Endothelial cell of umbilical vein (primary cell): ENCODE measurements around the gene SSR1. TPM values are rescaled to one million over a fixed set of nuclear protein-coding genes. Genes with fewer than 3 reads are reported as not detected.
A peak's percentile ranks its signal among the peaks of the same experiment; 100 is the strongest.

Experiments used
- BruUV-seq: library from RNA; stranded (reverse); fragments of 400-500 nt; replicated peaks from 2 replicates; lab custom pipeline; 2021; lab: Mats Ljungman, UMichigan
- CTCF ChIA-PET: fragments of 300-600, 350-600 bp; sonication (Branson Sonifier 250); formaldehyde crosslinking; loops from one replicate; lab custom pipeline; 2021; ENCODE audit warnings: antibody characterized with exemption, inconsistent platforms; lab: Charles Lee
- POLR2A ChIA-PET: fragments of 300-600, 350-600 bp; sonication (Branson Sonifier 250); formaldehyde crosslinking; loops from one replicate; lab custom pipeline; 2021; ENCODE audit warnings: antibody characterized with exemption, inconsistent platforms; lab: Charles Lee
- DNase-seq: peaks from one replicate; pipeline ENCODE4 v3.0.0-alpha.2; 2011; ENCODE audit warnings: low read depth, low spot score
- FAIRE-seq: peaks from 2 replicates; lab custom pipeline; 2011; peaks lifted over from hg19 to GRCh38; lab: Jason Lieb, UNC
- H2AFZ ChIP-seq: 2 replicates; pipeline ENCODE4 v1.6.0; 2012; ENCODE audit warnings: low read depth, low read length, control low read depth, inconsistent platforms
- H3K27ac ChIP-seq: 2 replicates; pipeline ENCODE4 v1.5.1; 2011; ENCODE audit warnings: low read depth, mild to moderate bottlenecking, control low read depth, low read length, moderate library complexity; ENCODE audit not compliant: insufficient read depth
- H3K27me3 ChIP-seq, 2 experiments: 2 replicates each; pipeline versions ENCODE4 v1.6.0 to v1.6.1; 2011; ENCODE audit warnings: low read length in 2 of 2, mixed read lengths in 1 of 2; ENCODE audit not compliant: control insufficient read depth in 2 of 2, insufficient read depth in 2 of 2
- H3K36me3 ChIP-seq, 2 experiments: 2 replicates in 1 of 2; 3 replicates in 1 of 2; pipeline ENCODE4 v1.5.1; 2011; ENCODE audit warnings: low read length in 2 of 2, mild to moderate bottlenecking in 1 of 2, moderate library complexity in 1 of 2; ENCODE audit not compliant: control insufficient read depth in 2 of 2, insufficient read depth in 2 of 2; ENCODE audit errors: extremely low read depth in 1 of 2
- H3K4me1 ChIP-seq: 3 replicates; pipeline ENCODE4 v1.5.1; 2011; ENCODE audit warnings: mild to moderate bottlenecking, low read length; ENCODE audit not compliant: control insufficient read depth, insufficient read depth; ENCODE audit errors: extremely low read depth
- H3K4me2 ChIP-seq: 2 replicates; pipeline ENCODE4 v1.6.1; 2011; ENCODE audit warnings: low read length, control low read depth, mixed read lengths; ENCODE audit not compliant: insufficient read depth
- H3K4me3 ChIP-seq, 3 experiments: fragments of 200-600 bp in 1 of 3; sonication (generic), shearing (Covaris generic) in 1 of 3; replicated peaks in 1 of 3; 2 replicates each; pipeline ENCODE4 v1.5.1; 2011 to 2016; ENCODE audit warnings: control low read depth in 3 of 3, low read length in 3 of 3, mild to moderate bottlenecking in 2 of 3, inconsistent platforms in 1 of 3, low read depth in 1 of 3, moderate library complexity in 1 of 3; ENCODE audit not compliant: insufficient read depth in 1 of 3
- H3K79me2 ChIP-seq: 2 replicates; pipeline ENCODE4 v1.6.0; 2012; ENCODE audit warnings: low read length, inconsistent platforms; ENCODE audit not compliant: control insufficient read depth, insufficient read depth
- H3K9ac ChIP-seq: replicated peaks from 2 replicates; pipeline ENCODE3; 2011; ENCODE audit warnings: low read length, control low read depth; ENCODE audit not compliant: insufficient read depth; ENCODE audit errors: extremely low read depth
- H3K9me1 ChIP-seq: replicated peaks from 3 replicates; pipeline ENCODE4 v1.6.0; 2011; ENCODE audit warnings: mild to moderate bottlenecking, low read length; ENCODE audit not compliant: control insufficient read depth, insufficient read depth; ENCODE audit errors: extremely low read depth
- H3K9me3 ChIP-seq: replicated peaks from 2 replicates; pipeline ENCODE4 v1.5.1; 2012; ENCODE audit warnings: low read length, inconsistent platforms; ENCODE audit not compliant: control insufficient read depth, insufficient read depth
- H4K20me1 ChIP-seq: replicated peaks from 2 replicates; pipeline ENCODE3; 2011; ENCODE audit warnings: mild to moderate bottlenecking, low read length; ENCODE audit not compliant: control insufficient read depth, insufficient read depth; ENCODE audit errors: extremely low read depth
- CTCF ChIP-seq, 2 donors: IDR thresholded peaks; 1 replicate in 1 of 2; 2 replicates in 1 of 2; pipeline ENCODE4 v1.5.1; 2011; ENCODE audit warnings: low read length in 2 of 2, mild to moderate bottlenecking in 2 of 2, moderate library complexity in 2 of 2, control low read depth in 1 of 2, inconsistent platforms in 1 of 2, low read depth in 1 of 2; ENCODE audit not compliant: insufficient read depth in 1 of 2; ENCODE audit errors: extremely low read depth in 1 of 2
- GATA2 ChIP-seq: IDR thresholded peaks from 2 replicates; pipeline ENCODE4 v1.7.0; 2011; ENCODE audit warnings: low read depth, mild to moderate bottlenecking, moderate library complexity, mixed read lengths, low read length; ENCODE audit not compliant: insufficient read length, insufficient read depth
- MAX ChIP-seq: IDR thresholded peaks from 2 replicates; pipeline ENCODE4 v1.6.1; 2011; ENCODE audit not compliant: insufficient read depth, insufficient read length
- dilution Hi-C: fragments of 300-500 bp; cut with MboI; formaldehyde crosslinking; loops from one replicate; pipeline ENCODE4 v1.15.0; 2019; ENCODE audit warnings: low sequenced_read_pairs; ENCODE audit not compliant: extremely low pct_ligation_motif_present
- intact Hi-C: fragments of 100-400 bp; cut with micrococcal nuclease; formaldehyde crosslinking; loops from one replicate; pipeline ENCODE4 v1.10.0; 2022
- polyA plus RNA-seq, 4 experiments: library from polyadenylated mRNA; depleted of rRNA in 3 of 4; stranded (reverse) in 3 of 4; unstranded in 1 of 4; fragments of >200 nt; gene quantifications; 2 replicates each; pipeline versions ENCODE4 v1.2.1 to v1.2.3, GENCODE V29; 2011 to 2012; ENCODE audit warnings: missing spikeins in 1 of 4
- total RNA-seq: library from RNA; stranded (reverse); gene quantifications from 2 replicates; pipeline ENCODE4 v1.2.3, GENCODE V29; 2021

SSR1 gene
- total and polyA plus RNA-seq, 2 donors (not counting 3 experiments of a cell fraction or from before 2014, with no cell fraction given): 70.7 to 187 TPM

GRCh38 chr6:7250812-7251211, 62.2 kb downstream of the SSR1 start:
- Histone ChIP-seq H3K4me3 (no peak overlapping the region), H4K20me1 (no peaks in the 10 kb centered on the region), H3K9me3 (no peaks in the 10 kb centered on the region), H3K4me2 (no peak overlapping the region), H3K4me1 (no peaks in the 10 kb centered on the region), H3K27ac (no peak overlapping the region), H3K27me3 (no peaks in the 10 kb centered on the region), H3K9ac (no peak overlapping the region), H3K79me2 (no peaks in the 10 kb centered on the region), H3K36me3 (peaks cover 9 to 42% of the 10 kb centered on the region in 2 experiments), H3K9me1 (no peaks in the 10 kb centered on the region), H2AFZ (no peak overlapping the region)
- intact Hi-C loops (no loop called here), dilution Hi-C loops (no loop called here)
- ChIA-PET CTCF (interaction anchor here (0.9 kb wide), 1 partner anchor 9 kb away, joined by 3 read pairs; no protein-coding TSS in a partner anchor), POLR2A (no interaction called here)
- BruUV-seq: no TSS peak
- DNase-seq: no peak
- FAIRE-seq: no peak
- TF ChIP-seq CTCF (IDR thresholded peaks at IDR 0.05; ENCODE audit: extremely low read depth in 1 of 2, insufficient read depth in 1 of 2, low read depth in 1 of 2, low read length in 2 of 2) (no peak), GATA2 (no peak)

- CTCF ChIA-PET: interaction anchor here (1.1 to 1.9 kb wide), 3 partner anchors 491 to 573 kb away, joined by 3 to 5 read pairs (median 4); no protein-coding TSS in a partner anchor
- intact Hi-C loops: no loop called here
These were observed 62.9 kb downstream of the SSR1 start for GRCh38 chr6:7249946-7250643.

More at GRCh38 chr6:7249946-7250643, 62.9 kb downstream of the SSR1 start:
- DNase-seq: no peak
- POLR2A ChIA-PET: no interaction called here
- no peak overlapping the region for H3K4me3 ChIP-seq
- no peak overlapping the region for H2AFZ ChIP-seq
- no peak overlapping the region for H3K4me2 ChIP-seq
- FAIRE-seq: no peak
- H3K27ac ChIP-seq: no peak overlapping the region
- no peak for TF ChIP-seq MAX
- peak; percentile 21 for TF ChIP-seq GATA2
- H3K9ac ChIP-seq: no peak overlapping the region
- no peaks in the 10 kb centered on the region for H3K9me1 ChIP-seq
- H4K20me1 ChIP-seq: no peaks in the 10 kb centered on the region
- no TSS peak for BruUV-seq
- H3K4me1 ChIP-seq: no peaks in the 10 kb centered on the region
- no peaks in the 10 kb centered on the region for H3K27me3 ChIP-seq
- no peaks in the 10 kb centered on the region for H3K9me3 ChIP-seq
- dilution Hi-C loops: no loop called here
- no peaks in the 10 kb centered on the region for H3K79me2 ChIP-seq
- H3K36me3 ChIP-seq: peaks cover 9 to 46% of the 10 kb centered on the region in 2 experiments
